ENCODE results near the gene SCFD2.

The SCFD2 gene

DNA sequence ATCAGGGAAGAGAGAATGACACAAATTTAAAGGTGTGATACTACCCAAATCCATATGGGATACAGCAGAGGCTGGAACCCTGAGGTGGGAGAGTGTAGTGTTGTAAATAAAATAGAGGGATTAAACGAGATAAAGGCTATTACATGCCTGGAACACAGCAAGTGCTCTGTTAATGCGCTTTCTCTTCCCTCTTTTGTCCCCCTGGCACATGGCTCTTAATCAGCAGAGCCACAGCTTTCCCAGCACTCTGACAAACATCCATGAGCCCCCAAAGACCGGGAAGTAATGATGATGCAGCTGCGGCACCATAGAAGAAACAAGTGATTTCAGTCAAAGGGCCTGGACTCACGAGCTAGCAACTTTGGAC is 417.8 kb downstream of the SCFD2 start:
- TF ChIP-seq, protein P1, sequence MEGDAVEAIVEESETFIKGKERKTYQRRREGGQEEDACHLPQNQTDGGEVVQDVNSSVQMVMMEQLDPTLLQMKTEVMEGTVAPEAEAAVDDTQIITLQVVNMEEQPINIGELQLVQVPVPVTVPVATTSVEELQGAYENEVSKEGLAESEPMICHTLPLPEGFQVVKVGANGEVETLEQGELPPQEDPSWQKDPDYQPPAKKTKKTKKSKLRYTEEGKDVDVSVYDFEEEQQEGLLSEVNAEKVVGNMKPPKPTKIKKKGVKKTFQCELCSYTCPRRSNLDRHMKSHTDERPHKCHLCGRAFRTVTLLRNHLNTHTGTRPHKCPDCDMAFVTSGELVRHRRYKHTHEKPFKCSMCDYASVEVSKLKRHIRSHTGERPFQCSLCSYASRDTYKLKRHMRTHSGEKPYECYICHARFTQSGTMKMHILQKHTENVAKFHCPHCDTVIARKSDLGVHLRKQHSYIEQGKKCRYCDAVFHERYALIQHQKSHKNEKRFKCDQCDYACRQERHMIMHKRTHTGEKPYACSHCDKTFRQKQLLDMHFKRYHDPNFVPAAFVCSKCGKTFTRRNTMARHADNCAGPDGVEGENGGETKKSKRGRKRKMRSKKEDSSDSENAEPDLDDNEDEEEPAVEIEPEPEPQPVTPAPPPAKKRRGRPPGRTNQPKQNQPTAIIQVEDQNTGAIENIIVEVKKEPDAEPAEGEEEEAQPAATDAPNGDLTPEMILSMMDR (conservative IDR thresholded peaks at IDR 0.05; ENCODE audit: low read depth, low read length) = no peak
- no peak overlapping the region for H3K4me3 ChIP-seq (ENCODE audit: low read length)
- DNase-seq (ENCODE audit: low read depth) = no peak

DNA sequence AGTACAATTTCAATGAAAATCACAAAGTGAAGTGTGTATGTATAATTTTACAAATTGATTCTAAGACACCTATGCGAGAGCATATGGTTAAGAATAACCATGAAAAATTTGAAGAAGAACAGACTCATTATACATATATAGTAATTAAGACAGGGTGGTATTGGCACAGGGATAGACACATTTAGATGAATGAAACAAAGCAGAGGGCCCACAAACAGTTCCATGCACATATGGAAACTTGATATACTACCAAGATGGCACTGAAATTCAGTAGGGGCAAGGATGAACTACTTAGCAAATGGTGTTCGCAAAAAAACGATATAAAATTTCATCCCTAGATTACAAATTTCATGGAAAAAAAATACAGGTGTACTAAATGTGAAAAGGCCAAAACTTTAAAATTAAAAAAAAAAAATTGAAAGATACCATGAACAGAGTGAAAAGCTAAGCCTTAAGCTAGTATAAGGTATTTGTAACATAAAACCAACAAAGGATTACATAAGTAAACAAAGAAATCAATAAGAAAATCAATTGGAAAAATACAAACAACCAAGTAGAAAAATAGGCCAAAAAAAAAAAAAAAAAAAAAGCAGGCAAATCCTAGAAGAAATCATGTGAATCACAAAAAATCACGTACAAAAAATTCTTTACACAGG is 418.3 kb downstream of the SCFD2 start:
- TF ChIP-seq, protein P1 (conservative IDR thresholded peaks at IDR 0.05; ENCODE audit: low read depth, low read length) = no peak
- no peak for DNase-seq (ENCODE audit: low read depth)
- no peak overlapping the region for H3K4me3 ChIP-seq (ENCODE audit: low read length)

DNA sequence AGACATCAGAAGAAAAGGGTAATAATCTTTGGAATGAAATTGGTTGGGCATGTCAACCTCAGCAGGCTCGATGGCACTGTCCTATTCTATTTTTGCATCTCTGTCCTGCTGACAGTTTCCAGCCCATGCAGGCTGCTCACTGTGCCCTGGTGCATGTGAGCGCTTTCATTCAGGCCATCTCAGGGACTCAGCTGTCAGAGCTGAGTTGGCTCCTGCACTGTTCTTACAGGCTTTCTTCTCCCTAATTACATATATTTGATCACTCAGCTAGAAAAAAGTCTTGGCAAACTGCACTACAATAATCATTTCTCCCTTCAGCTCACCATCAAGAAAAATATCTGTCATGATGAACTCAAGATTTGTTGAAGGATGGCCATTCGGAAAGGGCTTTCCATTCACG is 419.0 kb downstream of the SCFD2 start:
- H3K4me3 ChIP-seq (ENCODE audit: low read length) = no peak overlapping the region
- no peak for DNase-seq (ENCODE audit: low read depth)
- TF ChIP-seq, protein P1 (conservative IDR thresholded peaks at IDR 0.05; ENCODE audit: low read depth, low read length) = no peak

DNA sequence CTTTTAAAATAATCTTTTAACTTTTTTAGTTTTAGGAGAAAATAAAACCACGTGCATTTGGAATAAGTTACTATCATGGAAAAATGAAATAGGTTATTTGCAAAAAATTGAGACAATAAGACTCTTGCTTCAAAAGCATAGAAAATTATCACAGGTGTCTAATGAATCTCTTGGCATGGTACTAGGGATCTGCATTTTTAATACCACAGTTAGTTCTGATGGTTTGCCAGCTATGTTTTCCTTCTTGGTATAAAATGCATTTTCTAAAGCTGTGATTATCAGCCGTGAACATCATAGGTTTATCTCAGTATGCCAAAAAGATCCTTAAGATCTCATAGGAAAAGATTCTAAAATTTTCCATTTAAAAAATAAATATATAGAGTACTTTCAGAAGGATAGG is 419.9 kb downstream of the SCFD2 start:
- no peak for DNase-seq (ENCODE audit: low read depth)
- H3K4me3 ChIP-seq (ENCODE audit: low read length) = no peak overlapping the region
- TF ChIP-seq, protein P1 (conservative IDR thresholded peaks at IDR 0.05; ENCODE audit: low read depth, low read length) = no peak

DNA sequence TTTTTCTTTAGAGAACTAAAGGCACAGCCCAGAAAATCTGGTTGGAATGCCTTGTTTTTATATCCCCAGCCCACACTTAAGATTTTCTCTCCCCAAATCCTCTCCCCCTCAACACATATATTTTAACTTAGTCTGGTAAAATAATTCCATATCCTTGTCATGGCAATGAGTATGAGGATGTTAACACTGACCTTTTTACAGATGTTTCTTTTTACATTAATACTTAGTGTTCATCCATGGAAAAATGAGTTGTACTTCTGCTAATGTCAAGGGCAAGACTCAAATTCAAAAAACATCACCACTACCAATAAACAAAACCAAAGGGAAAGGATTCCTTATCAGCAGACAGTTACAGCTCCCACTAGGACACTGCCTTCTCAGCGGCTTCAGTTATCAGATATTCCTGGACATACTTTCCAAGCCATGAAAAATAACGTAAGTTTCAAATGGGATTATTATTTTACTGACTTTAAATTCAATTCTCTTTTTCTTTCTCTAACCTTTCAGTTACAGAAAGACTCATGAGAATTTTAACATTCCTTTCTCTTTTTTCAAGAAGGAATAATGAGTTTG is 420.4 kb downstream of the SCFD2 start:
- TF ChIP-seq, protein P1 (conservative IDR thresholded peaks at IDR 0.05; ENCODE audit: low read depth, low read length) = no peak
- no peak overlapping the region for H3K4me3 ChIP-seq (ENCODE audit: low read length)
- no peak for DNase-seq (ENCODE audit: low read depth)

DNA sequence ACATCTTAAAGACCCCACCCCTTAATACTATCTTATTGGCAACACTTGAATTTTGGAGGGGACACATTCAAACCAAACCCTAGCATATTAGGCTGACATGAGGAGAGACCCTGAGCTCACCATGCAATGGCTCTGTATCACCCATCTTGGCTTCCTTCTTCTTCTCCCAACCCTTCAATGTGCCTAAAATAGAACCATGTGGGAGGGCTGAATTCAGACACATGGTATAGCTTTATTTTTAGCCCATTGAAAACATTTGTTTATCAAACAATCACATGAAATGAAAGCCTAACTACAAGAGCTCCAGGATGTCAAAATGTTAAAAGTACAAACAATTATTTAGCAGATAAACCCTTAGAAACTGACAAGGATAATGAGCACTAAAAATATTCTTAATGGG is 422.2 kb downstream of the SCFD2 start:
- TF ChIP-seq, protein P1 (conservative IDR thresholded peaks at IDR 0.05; ENCODE audit: low read depth, low read length) = no peak
- no peak overlapping the region for H3K4me3 ChIP-seq (ENCODE audit: low read length)
- DNase-seq (ENCODE audit: low read depth) = no peak

DNA sequence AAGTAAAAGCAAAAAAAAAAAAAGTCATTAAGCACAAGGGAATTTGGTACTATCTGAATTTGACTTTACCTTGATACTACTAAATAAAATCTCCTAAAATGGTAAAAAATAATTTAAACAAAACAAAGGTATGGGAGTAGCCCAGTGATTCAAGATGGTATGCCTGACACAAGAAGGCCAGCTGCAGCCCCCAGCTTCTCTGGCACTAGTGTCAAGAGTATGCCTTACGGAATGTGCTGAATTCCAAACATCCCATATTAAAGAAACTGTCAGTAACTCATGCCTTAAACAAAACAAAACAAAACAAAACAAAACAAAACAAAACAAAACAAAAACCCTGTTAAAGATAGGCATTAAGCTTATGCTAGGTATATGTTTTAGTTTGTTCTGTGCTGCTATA is 422.9 kb downstream of the SCFD2 start:
- TF ChIP-seq, protein P1 (conservative IDR thresholded peaks at IDR 0.05; ENCODE audit: low read depth, low read length) = no peak
- no peak for DNase-seq (ENCODE audit: low read depth)
- no peak overlapping the region for H3K4me3 ChIP-seq (ENCODE audit: low read length)

Data from retinal pigment epithelial cell (primary cell).